HG03469 (cell line): ENCODE results near the gene ITK.

ENCODE experiments used
- ATAC-seq: cut with Tn5 transposase; IDR thresholded peaks from one replicate; pipeline ENCODE4 v1.9.1; 2021; ENCODE audit warnings: mild to moderate bottlenecking, moderate library complexity, moderate number of reproducible peaks; ENCODE audit not compliant: unreplicated experiment

Gene ITK

DNA sequence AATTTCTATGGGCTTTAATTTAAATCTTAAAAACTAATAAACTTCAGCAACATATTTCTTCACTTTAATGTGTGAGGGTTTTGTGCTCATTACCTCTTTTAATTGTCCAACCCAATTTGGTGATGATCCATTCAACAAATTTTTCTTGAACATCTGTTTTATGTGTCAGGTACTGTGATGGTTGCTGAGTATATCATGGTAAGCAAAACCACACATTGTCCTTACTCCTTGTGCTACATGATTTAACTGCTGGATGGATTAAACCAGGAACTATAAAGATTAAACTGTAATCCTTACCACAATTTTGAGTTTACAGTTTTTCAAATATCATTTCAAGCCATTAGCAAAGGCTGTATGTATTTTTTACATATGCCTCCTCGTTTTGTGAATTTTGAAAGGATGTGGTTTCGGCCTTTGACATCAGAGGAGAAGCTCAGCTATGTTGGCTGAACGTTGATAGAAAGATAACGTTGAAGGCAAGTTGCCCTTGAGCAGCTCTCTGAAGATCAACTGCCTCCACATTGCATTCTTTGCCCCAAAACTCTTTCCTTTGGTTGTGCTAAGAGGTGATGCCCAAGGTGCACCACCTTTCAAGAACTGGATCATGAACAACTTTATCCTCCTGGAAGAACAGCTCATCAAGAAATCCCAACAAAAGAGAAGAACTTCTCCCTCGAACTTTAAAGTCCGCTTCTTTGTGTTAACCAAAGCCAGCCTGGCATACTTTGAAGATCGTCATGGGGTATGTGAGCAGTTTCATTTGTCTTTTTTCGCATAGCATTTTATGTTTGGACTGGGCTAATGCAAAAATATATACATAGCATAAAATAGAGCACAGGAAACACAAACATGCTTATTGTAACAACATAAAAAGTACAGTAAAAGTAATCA is at the start of gene ITK:
Gene ITK (plus strand): TSS at position 467 of the 891 bp plus-strand sequence. CDS start 138 bp downstream, at position 605.
- ATAC-seq: no peak

DNA sequence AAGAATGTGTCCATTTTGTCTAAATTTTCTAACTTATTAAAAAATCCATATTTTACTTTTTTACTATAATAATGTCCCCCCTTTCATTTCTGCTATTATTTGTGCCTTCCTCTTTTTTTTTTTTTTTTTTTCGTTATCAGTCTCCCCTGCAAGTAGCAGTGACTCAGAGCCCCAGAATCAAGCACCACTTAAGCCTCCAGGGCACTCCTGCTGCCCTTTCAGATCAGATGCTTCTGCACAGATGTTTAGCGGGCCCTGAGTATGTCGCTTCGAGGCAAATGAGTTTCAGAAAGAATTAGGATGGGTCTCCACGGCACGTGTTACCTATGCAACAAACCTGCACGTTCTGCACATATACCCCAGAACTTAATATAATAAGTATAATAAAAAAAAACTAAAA is 49.7 kb upstream of the ITK start:
- ATAC-seq: peak; percentile 51

DNA sequence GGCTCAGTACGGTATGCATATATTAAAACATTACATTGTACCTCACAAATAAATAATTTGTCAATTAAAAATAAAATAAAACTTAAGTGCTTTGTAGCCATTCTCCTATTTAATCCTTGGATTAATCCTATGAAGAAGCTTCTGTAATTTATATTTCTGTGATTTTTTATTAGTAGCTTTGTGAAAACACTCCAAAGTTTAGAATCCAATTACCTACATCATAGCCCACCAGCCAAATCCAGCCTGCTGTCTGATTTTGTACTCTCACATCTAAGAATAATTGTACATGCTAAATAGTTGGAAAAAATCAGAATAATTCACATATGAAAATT is 48.4 kb upstream of the ITK start:
- no peak for ATAC-seq

DNA sequence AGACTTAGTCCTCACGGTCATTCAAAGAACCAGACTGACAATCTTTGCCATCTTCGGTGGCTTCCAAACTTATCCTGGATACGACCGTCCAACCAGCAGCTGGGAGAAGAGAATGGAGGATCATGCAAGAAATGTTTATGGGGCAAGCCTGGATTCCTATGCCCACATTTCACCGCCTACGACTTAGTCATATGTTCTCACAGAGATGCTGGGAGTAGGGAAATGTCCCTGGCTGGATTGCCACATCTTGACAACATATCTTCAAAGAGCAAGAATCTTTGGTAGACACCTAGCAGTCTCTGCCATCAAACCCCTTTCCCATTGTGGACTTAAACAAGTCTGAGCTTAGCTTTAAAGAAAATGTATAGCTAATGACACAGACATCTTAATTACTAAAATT is 42.9 kb upstream of the ITK start:
- no peak for ATAC-seq

DNA sequence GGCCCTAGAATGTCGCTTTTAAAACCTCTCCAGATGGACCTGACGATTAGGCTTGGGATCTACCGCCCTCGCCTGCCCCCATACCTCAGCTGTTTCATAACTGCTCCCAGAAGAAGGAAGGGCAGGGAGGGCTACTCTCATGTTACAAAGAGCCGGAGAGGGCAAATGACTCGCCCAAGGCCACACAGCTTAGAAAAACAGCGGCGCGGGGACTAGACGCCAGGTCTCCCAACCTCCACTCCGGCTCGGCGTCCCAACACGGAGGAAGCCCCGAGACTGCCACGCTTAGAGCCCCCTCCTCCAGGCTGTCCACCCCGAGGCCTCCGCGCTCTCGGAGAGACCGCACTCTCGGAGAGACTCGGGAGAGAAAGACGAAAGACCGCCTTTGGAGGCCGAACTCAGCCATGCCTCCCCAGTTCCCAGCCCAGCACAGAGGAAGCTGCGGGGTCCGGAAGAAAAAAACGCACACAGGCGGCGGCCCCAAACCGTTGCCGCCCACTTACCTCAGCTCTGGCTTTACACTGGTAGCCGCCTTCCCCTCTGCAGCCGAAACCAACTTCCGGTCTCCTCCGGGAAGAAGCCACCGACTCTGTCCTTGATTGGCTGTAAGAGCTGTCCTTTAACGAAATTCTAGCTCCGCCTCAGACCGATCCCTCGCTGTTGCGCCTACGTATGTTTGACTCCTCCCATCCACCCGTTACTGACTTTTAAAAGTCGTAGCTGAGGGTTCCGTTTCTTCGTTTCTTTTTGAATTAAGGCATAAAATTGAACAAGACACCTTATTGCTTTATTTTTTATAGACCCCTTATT is 38.1 kb upstream of the ITK start, which contains the start of gene MED7:
Gene MED7 (minus strand): TSS at position 549 of the 810 bp plus-strand sequence. CDS start 3,434 bp downstream, outside the sequence.
- peak; percentile 99 for ATAC-seq

DNA sequence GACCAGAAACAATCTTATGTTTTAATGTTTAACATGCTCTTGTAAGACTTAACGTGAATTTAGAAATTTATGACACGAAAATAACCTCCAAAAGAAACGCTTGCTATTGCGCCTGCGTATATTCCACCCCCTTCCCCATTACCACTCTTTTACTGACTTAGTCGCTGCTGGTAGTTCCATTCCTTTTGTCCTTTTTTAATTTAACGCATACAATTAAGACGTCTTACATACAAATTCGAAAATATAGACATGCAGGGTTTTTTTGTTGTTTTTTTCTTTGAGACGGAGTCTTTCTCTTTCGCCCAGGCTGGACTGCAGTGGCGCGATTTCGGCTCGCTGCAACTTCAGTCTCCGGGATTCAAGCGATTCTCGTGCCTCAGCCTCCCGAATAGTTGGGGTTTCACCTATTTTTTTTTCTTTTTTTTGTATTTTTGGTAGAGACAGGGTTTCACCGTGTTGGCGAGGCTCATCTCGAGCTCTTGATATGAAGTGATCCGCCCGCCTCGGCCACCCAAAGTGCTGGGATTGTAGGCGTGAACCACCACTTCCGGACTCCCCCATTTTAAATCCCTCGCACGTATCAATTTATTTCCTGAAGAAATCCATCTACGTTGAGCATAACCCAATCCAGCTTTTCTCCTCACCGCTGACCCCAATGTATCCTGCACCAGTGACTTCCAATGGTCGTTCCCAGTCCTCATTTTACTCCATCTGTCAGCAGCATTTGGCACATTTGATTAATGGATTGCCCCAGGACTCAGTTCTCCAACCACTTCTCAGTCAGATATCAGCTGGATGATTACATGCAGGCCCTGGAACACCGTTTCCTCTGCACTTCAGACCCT is 37.3 kb upstream of the ITK start:
- peak; percentile 19 for ATAC-seq

DNA sequence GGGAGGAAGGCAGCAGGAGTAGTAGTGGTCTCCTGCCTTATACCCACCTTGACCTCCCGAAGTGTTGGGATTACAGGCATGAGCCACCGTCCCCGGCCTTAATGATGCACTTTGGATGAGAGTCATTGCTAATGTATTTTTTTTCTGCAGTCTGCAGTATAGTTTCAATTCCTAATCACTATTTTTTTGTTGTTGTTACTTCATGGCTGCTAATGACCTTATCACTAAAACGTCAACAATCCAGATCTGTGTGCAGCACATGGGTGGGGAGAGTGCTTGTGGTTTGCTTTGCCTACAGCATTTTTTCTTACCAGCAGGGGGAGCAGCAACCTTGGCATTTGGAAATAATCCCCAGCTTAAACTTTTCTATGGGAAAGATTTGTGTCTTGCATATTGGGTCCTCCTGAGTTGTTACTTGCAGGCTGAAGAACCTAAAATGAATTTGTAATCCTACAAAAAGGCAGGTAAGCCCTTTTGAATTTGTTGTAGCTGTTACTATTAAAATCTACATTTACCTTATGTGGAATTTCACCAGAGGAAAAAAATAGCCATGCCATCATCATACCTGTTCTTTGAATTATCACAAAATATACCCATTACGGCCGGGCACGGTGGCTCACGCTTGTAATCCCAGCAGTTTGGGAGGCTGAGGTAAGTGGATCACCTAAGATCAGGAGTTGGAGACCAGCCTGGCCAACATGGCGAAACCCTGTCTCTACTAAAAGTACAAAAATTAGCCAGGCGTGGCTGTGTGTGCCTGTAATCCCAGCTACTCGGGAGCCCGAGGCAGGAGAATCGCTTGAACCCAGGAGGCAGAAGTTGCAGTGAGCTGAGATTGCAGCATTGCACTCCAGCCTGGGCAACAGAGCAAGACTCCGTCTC is 31.7 kb upstream of the ITK start:
- ATAC-seq: no peak

DNA sequence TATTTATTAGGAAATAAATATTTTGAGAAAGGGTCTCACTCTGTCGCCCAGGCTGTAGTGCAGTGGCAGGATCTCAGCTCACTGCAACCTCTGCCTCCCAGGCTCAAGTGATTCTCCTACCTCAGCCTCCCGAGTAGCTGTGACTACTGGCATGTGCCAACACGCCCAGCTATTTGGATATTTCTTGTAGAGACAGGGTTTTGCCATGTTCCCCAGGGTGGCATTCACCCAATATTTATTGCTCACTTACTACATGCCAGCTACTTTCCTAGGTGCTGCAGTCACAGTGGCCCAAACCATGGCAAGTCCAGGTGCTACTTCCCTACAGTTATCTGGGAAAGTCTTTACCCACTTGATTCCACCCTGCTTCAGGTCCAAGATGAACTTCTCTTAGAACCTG is 29.6 kb upstream of the ITK start:
- no peak for ATAC-seq

DNA sequence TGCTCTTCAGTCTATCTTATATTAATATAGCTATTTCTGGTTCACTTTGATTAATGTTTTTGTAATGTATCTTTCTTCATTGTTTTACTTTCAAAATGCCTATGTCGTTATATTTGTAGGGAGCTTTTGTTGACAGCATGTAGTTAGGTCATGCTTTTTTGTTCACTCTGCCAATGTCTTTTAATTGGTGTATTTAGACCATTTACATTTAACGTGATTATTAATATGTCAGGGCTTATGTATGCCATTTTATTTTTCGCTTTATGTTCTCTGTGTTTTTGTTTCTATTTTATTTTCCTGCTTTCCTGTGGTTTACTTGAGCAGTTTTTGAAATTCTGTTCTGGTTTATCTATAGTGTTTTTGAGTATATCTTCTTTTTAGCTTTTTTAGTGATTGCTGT is 25.3 kb upstream of the ITK start:
- ATAC-seq: no peak

DNA sequence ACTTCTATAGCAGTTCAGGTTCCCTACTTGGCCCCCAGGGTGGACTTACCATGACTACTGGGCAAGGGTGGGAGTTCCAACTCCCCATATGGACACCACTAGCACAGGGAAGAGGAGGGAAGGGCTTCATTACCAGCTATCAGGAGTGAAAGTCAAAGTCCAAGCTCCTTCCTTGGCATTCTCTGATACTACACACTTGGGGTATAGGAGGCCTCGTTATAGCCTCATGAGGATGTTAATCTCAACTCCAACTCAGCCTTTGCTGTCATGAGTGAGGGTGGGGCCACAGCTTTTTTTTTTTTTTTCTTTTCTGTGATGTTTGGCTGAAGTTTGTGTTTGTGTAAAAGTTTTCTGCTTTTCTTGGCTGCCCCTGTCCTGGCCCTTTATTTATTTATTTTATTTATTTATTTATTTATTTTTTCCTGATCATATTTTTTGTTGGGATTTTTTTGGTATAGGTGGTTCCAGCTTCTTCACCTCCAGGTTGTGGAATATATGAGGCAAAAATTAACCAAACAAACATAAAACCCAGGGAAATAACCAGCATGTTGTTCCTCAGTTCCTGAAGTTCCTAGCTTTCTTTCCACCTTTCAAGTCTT is 23.2 kb upstream of the ITK start:
- ATAC-seq: no peak

DNA sequence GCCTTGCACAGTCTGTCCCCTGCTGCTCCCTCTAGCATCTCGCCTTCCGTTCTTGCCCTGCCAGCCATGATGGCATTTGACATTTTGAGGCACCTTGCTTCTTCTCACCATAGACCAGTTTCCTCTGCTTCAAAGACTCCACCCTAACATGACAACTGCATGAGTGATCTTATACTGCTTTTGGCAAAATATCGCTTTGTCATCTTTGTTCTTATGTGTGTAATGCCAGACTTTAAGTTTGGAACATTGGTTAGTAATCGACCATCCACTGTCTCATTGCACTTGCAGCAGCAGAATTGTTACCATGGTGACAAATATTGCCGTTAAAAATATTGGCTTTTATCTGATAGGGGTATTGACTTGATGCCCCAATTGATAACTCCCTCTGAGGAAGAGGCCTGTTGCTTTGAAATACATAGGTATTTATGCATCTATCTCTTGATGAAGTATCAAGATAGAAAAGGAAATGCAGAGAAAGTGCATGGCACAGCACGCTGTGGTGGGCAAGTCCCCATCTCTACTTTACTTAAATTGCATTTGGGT is 21.4 kb upstream of the ITK start:
- no peak for ATAC-seq

DNA sequence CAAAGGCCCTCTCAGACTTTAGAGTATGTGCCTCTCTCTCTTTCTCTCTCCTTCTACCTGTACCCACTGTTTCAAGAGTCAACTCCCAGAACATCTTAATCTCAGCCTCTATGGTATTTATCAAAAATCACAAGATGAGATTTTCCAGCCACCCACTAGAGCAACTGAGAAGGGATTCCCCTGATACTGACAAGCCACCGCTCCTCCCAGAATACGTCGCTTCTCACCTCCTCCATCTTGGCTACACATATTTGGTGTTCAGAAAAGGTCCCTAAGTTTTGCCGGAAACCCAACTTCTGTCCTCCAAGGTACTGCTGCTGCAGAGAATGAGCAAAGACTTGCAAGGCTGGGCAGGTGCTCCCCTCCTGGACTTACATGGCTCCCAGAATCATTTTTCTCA is 20.6 kb upstream of the ITK start:
- no peak for ATAC-seq

DNA sequence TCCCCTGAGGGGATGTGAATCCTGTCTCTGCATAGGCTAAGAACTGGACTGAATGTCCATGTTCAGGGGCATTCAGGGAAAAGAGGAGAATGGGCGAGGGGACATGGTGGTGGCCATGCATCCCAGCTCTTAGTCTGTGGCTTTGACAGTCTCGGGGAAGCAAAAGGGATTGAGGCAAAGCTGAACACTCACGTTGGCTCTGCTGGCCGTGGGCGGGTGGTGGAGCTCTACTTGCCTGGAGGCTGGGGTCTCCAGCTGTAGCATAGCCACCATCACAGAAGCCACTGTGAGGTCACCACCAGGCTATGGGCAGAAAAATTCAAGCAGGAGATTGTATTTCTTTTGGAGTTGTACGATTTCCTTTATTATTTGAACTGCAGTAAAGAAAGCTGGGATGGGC is 18.6 kb upstream of the ITK start:
- no peak for ATAC-seq

DNA sequence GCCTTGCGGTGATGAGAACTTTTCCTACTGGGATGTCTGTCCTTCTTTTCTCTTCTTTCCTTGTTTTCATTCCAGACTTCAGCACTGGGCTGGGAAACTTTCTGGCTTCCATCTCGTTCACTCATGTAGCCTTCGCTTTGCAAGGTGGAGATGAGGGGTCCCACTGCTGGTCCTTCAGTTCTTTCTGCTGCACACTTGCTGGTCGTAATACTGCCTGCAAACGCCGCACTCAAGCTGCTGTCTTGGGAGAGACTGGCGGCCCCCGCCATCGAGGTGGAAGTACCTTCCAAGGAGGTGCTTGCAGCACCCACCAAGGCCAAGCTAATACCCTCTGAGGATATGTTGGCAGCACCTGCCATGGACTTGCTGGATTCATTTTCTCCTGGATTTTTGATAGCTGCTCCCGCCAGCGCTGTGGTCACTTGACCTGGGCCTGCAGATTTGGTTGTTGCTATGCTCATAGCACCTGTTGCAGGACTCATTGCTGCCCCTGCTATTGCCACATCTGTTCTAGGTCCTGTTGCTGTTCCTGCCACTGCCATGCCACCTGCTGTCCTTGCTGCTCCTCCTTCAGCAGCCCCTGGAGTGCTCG is 17.6 kb upstream of the ITK start:
- no peak for ATAC-seq

DNA sequence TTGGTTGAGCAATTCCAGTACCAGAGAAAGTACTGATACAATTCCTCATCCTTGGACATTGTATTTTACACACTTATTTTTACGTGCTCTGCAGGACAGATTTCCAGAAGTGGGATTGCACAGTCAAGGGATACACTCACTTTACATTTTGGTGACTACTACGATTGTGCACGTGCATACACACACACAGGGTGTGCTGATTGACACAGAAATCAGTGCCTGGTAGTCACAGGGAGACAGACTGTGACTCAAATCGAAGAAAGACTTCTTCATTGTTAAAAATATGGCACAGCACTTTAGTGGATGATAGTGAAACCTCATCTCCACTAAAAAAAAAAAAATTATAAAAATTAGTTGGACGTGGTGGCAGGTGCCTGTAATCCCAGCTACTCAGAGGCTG is 16.1 kb upstream of the ITK start:
- no peak for ATAC-seq

DNA sequence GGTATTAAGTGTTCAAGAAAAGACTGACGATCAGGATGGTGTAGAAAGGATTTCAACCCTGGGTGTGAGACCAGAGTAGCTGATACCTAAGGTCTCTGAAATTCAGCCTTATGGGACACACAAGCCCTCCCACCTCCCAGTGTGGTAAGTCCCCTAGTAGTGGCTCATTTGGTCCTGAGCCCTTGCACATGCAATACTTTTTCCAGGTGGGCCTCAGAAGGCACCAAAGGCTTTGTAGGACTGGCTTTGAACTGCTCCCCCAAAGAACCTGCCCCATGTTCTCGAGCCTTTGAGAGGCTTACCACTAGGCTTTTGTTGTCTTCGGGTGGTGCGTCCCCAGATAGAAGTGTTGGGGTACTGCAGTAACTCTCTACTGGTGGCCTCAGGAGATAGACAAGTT is 15.4 kb upstream of the ITK start:
- ATAC-seq: no peak

DNA sequence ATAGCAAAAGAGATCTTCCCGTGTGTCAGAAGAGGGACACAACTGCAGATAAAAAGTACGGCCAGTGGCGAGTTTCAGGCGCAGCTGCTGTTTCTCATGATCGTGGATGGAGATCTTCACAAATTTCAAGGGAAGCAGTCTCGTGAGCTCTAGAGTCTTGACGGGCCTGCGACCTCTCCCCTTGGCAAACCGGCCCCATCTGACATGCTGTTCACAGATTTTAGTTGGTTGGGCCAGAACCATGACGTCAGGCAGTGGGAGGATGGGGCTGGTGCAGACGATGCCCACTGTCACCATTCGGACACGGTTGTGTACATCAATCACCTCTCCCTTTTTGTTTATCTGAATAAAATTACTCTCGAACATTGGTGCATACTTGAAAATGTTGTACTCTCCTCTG is 15.0 kb upstream of the ITK start:
- no peak for ATAC-seq

DNA sequence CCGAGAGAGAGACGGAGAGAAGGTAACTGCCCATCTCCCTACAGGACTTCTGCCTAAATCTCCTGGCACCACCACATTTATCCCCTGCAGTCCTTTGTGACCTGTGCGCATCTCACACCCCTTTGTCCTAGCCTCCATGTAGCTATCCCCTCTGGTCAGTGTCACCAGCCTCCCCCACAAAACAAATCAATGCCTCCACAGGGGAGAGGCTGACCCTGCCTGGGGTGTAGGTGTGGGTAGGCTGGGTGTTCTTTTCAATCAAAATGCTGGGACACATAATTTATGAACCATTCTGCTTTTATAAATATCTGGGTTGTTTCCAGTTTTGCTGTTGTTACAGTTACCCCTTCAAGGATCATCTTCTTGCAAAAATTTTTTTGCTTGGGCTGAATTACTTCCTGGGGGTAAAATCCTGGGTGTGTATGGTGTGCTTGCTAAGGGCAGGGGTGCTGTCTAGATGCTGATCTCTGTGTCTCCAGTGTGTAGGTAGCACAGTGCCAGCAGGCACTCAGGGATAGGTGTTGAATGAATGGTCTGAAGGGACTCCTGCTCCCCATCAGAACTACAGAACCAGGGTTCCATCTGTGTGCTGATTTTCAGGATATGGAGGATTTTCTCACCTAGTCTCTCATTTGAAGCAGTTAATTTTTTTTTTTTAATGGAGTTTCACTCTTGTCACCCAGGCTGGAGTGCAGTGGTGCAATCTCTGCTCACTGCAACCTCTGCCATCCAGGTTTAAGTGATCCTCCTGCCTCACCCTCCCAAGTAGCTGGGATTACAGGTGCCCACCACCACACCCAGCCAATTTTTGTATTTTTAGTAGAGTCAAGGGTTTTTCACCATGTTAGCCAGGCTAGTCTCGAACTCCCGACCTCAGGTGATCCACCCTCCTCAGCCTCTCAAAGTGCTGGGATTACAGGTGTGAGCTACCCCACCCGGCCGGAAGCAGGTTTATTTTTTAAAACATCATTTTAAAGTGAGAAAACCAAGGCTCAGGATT is 14.1 kb upstream of the ITK start, which contains the start of gene GARIN3:
Gene GARIN3 (minus strand): TSS at position 51 of the 1,000 bp plus-strand sequence. CDS start 96 bp downstream, outside the sequence.
- ATAC-seq: no peak
